ENCODE data around the gene CDH16. TPM values are rescaled to one million over a fixed set of nuclear protein-coding genes. Genes with fewer than 3 reads are reported as not detected.

Gene CDH16
- total and polyA plus RNA-seq, 3 donors from 2014 or later: 0.31 to 2.7 (median 0.39) TPM

- Histone ChIP-seq H3K9me3 (no peaks in the 10 kb centered on the region), H3K27me3 (no peaks in the 10 kb centered on the region), H3K27ac (no peak overlapping the region), H3K36me3 (ENCODE audit: low read depth, missing control alignments) (no peaks in the 10 kb centered on the region), H3K4me3 (no peak overlapping the region), H3K4me1 (peaks cover 28% of the 10 kb centered on the region)
- no peak for TF ChIP-seq CTCF (IDR thresholded peaks at IDR 0.05)
- 95 to 97% methylated on average over 13 to 14 of the region's 14 CpGs for WGBS, 2 donors
- intact Hi-C loops (cut with DNase I; ENCODE audit: low total_unique reads): no loop called here
- DNase-seq: no peak
These were observed 9.7 kb downstream of the CDH16 start for GRCh38 chr16:66908762-66909559.

DNA sequence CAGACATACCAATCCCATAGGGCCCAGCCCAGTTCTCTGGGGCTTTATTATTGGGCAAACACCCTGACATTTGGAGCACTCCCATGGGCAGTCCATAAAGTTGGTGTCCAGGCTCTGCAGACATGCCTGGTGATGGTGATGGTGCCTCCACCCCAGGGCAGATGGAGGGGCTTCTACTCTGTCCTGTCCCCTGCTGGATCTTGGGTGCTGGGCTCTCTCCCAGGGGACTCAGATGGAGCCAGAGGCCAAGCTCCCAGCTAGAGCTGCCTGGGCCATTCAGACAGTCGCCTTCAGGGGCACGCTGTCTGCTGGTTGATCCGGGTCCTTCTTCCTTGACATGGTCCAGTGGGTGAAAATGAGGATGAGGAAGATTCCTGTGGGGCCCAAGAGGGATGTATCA, 10.6 kb downstream of the CDH16 start:
- no peak for DNase-seq
- TF ChIP-seq POLR2A (IDR thresholded peaks at IDR 0.05) (no peak), CTCF (IDR thresholded peaks at IDR 0.05) (no peak)
- Histone ChIP-seq H3K4me1 (peaks cover 34% of the 10 kb centered on the region), H3K9me3 (no peaks in the 10 kb centered on the region), H3K36me3 (ENCODE audit: low read depth, missing control alignments) (no peaks in the 10 kb centered on the region), H3K27ac (no peak overlapping the region), H3K27me3 (no peaks in the 10 kb centered on the region), H3K4me3 (no peak overlapping the region)
- 94 to 100% methylated on average over 2 to 3 of the region's 3 CpGs for WGBS, 2 donors
- intact Hi-C loops (cut with DNase I; ENCODE audit: low total_unique reads): no loop called here

DNA sequence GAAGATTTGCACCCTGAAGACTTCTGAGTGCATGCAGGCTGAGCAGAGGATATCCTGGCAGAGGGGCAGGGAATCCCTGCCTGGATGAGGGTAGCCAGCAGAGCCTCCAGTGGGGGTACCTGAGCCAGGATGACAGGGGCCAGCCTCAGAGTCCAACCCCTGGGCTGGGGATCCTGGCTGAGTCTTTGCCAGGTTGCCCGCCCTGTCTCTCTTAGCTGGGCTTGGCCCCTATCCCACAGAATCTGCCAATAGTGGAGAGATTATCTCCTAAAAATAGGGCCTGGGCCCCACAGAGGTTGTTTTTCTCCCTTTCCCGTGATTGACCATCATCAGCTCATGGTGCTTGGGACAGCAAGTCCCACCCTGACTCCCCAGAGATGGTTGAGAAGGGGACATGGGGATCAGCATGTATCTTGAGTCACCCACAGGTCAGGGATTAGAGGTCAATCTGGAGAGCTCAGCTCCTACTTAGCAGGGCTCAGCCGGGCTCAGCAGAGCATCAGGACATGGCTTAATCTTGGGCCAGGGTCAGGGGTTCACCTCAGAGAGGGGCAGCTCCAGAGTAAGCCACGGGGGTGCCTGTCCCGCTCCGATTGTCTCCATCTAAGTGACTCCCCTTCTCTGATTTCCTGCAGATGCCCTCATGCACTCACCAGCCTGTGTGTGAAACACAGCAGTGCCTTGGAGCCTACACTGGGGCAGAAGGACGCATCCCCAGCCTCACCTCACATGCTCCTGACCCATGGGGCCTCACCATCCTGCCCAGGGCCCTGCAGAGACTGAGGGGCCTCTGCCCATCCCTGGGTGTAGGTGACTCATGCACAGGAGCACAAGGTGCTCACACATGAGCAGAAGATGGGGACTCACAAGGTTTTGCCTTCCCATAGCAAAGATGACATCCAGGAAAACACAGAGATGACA, 11.5 kb downstream of the CDH16 start:
- Histone ChIP-seq H3K27me3 (no peaks in the 10 kb centered on the region), H3K36me3 (ENCODE audit: low read depth, missing control alignments) (no peaks in the 10 kb centered on the region), H3K4me3 (no peak overlapping the region), H3K9me3 (no peaks in the 10 kb centered on the region), H3K27ac (peak overlapping the region in 1 of 2 donors; percentile 25), H3K4me1 (peaks cover 40% of the 10 kb centered on the region)
- intact Hi-C loops (cut with DNase I; ENCODE audit: low total_unique reads): no loop called here
- 69 to 76% methylated on average over 2 to 7 of the region's 7 CpGs for WGBS, 2 donors
- DNase-seq: no peak
- TF ChIP-seq POLR2A (IDR thresholded peaks at IDR 0.05) (no peak), CTCF (IDR thresholded peaks at IDR 0.05) (no peak)

- Histone ChIP-seq H3K9me3 (no peaks in the 10 kb centered on the region), H3K36me3 (ENCODE audit: low read depth, missing control alignments) (no peaks in the 10 kb centered on the region), H3K27me3 (no peaks in the 10 kb centered on the region), H3K27ac (peak overlapping the region; percentile 25 to 80), H3K4me1 (peaks cover 48% of the 10 kb centered on the region), H3K4me3 (no peak overlapping the region)
- intact Hi-C loops (cut with DNase I; ENCODE audit: low total_unique reads): no loop called here
- TF ChIP-seq POLR2A (IDR thresholded peaks at IDR 0.05) (no peak), CTCF (IDR thresholded peaks at IDR 0.05) (no peak)
- 67 to 70% methylated on average over 10 to 11 of the region's 11 CpGs for WGBS, 2 donors
- DNase-seq: peak; percentile 87
These were observed 12.8 kb downstream of the CDH16 start for GRCh38 chr16:66905633-66906539.

All from testis (tissue), 3 donors.